Stimulated activated CD4-positive, alpha-beta T cell treated with anti-CD3 and anti-CD28 coated beads, Interleukin-4, amount 100 ng/mL, for 24 hours (primary cell): ENCODE data around the gene HSPBP1.

Experiments used
- DNase-seq: peaks from one replicate; pipeline ENCODE4 v3.0.0-alpha.2; 2020

HSPBP1 gene

GRCh38 chr19:55304279-55304978 lies 24.5 kb upstream of the HSPBP1 start:
- DNase-seq: peak; percentile 20

- no peak for DNase-seq
Observed at GRCh38 chr19:55303477-55303876, 23.6 kb upstream of the HSPBP1 start.

GRCh38 chr19:55302318-55302703 lies 22.4 kb upstream of the HSPBP1 start:
- no peak for DNase-seq

GRCh38 chr19:55301459-55302317 lies 21.8 kb upstream of the HSPBP1 start:
- peak; percentile 96 for DNase-seq

- DNase-seq: no peak
Observed at GRCh38 chr19:55300886-55301458, 21.1 kb upstream of the HSPBP1 start.

GRCh38 chr19:55299991-55300390 lies 20.1 kb upstream of the HSPBP1 start:
- DNase-seq: no peak

- no peak for DNase-seq
Observed at GRCh38 chr19:55297267-55297666, 17.4 kb upstream of the HSPBP1 start.

- no peak for DNase-seq
Observed at GRCh38 chr19:55289117-55289796, 9.3 kb upstream of the HSPBP1 start.

GRCh38 chr19:55287361-55288079 lies 7.6 kb upstream of the HSPBP1 start:
- no peak for DNase-seq

- no peak for DNase-seq
Observed at GRCh38 chr19:55285229-55285890, 5.5 kb upstream of the HSPBP1 start.

GRCh38 chr19:55284405-55285058 lies 4.6 kb upstream of the HSPBP1 start:
- no peak for DNase-seq

GRCh38 chr19:55283548-55284377 lies 3.9 kb upstream of the HSPBP1 start, which contains the start of gene BRSK1:
TSS of gene BRSK1 (plus strand) at chr19:55283997. CDS start at chr19:55284443, 446 bp downstream.
- DNase-seq: peak; percentile 42

GRCh38 chr19:55279340-55279739 lies 570 bp downstream of the HSPBP1 start:
- DNase-seq: no peak

- no peak for DNase-seq
Observed at GRCh38 chr19:55278391-55279135, 1.3 kb downstream of the HSPBP1 start.

GRCh38 chr19:55277494-55277893 lies 2.4 kb downstream of the HSPBP1 start:
- DNase-seq: no peak

- DNase-seq: no peak
Observed at GRCh38 chr19:55276720-55277430, 3.0 kb downstream of the HSPBP1 start.

- no peak for DNase-seq
Observed at GRCh38 chr19:55275851-55276719, 3.8 kb downstream of the HSPBP1 start.
